Skeletal muscle tissue (tissue), 4 donors: Measurements from ENCODE around the gene DDX39A. TPM values are rescaled to one million over a fixed set of nuclear protein-coding genes. Genes with fewer than 3 reads are reported as not detected.
"Not testable (repeated sequence)": the region's sequence is repeated elsewhere in the genome, so short reads cannot be mapped to it uniquely, and the experiment has no call there.

Experiments
- H3K27ac ChIP-seq: one replicate; pipeline ENCODE4 v1.7.0; 2013; ENCODE audit warnings: mild to moderate bottlenecking, low read depth, low read length, inconsistent platforms
- H3K27me3 ChIP-seq, 3 donors: one replicate each; pipeline ENCODE4 v1.7.0; 2013; ENCODE audit warnings: low read length in 3 of 3; ENCODE audit not compliant: control insufficient read depth in 3 of 3, insufficient read depth in 3 of 3
- H3K36me3 ChIP-seq, 3 donors: one replicate each; pipeline ENCODE4 v1.7.0; 2013; ENCODE audit warnings: low read length in 3 of 3; ENCODE audit not compliant: control insufficient read depth in 3 of 3, insufficient read depth in 3 of 3
- H3K4me1 ChIP-seq, 3 donors: one replicate each; pipeline ENCODE4 v1.7.0; 2013; ENCODE audit warnings: low read length in 3 of 3, mild to moderate bottlenecking in 3 of 3; ENCODE audit not compliant: control insufficient read depth in 3 of 3, insufficient read depth in 3 of 3
- H3K4me3 ChIP-seq, 3 donors: one replicate each; pipeline ENCODE4 v1.7.0; 2013; ENCODE audit warnings: low read length in 3 of 3
- H3K9ac ChIP-seq, 3 donors: one replicate each; pipeline ENCODE4 v1.7.0; 2013; ENCODE audit warnings: low read length in 3 of 3, mild to moderate bottlenecking in 3 of 3, moderate library complexity in 2 of 3, low read depth in 1 of 3
- H3K9me3 ChIP-seq, 3 donors: one replicate each; pipeline ENCODE4 v1.7.0; 2013; ENCODE audit warnings: low read length in 3 of 3; ENCODE audit not compliant: control insufficient read depth in 3 of 3
- total RNA-seq: library from RNA; depleted of rRNA; stranded (reverse); fragments of >200 nt; gene quantifications from one replicate; pipeline ENCODE4 v1.2.3, GENCODE V29; 2014
- donor health status: Osteomylitis.

Gene DDX39A
- total RNA-seq, 1 donor from 2014 or later: 24.5 TPM

DNA sequence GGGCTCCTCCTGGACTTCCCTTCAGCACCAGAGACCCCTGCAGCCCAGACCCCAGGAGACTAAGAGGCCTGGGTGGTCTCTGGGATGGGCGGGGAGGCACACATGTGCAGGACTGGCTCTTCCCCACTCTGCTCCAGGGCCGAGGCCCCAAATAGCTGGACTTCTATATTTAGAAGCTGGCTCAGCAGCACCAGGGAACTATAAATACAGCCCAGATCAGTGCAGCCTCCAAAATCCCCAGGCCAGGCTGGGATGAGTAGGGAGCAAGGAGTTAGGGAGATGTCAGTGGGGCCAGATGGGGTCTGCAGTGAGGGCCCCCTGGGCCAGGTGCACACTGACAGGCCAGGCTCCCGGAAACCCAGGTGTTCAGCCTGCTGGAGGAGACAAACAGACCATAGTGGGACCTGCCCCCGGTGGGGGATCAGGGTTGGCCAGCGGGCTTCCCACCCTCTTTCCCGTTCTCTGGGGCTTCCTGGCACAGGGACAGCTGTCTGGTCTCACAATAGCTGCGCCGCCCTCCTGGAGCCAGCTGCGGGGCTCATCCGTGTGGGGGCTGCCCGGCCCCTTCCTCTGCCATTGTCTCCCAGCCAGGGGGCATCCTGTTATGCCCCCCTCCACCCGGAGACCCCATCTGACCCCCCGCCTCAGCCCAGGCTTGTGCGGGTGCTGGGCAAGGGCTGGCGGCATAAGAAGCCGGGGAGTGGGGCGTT, 43.4 kb downstream of the DDX39A start:
- Histone ChIP-seq H3K4me1 (peaks cover 20 to 28% (median 20%) of the 10 kb centered on the region in 3 donors), H3K27me3 (no peaks in the 10 kb centered on the region), H3K36me3 (no peaks in the 10 kb centered on the region), H3K9ac (peak overlapping the region; percentile 84 to 89 (median 87)), H3K27ac (peak overlapping the region; percentile 94), H3K9me3 (no peaks in the 10 kb centered on the region), H3K4me3 (peak overlapping the region; percentile 16 to 67 (median 62))

- H3K9me3 ChIP-seq: no peaks in the 10 kb centered on the region
- no peaks in the 10 kb centered on the region for H3K27me3 ChIP-seq
- H3K4me1 ChIP-seq: peaks cover 16 to 26% (median 20%) of the 10 kb centered on the region in 3 donors
- H3K4me3 ChIP-seq: peak overlapping the region; percentile 38 to 67 (median 62)
- peak overlapping the region; percentile 84 to 89 (median 87) for H3K9ac ChIP-seq
- H3K36me3 ChIP-seq: no peaks in the 10 kb centered on the region
- peak overlapping the region; percentile 94 for H3K27ac ChIP-seq
Observed at GRCh38 chr19:14375055-14375581, 44.0 kb downstream of the DDX39A start.

- not testable (repeated sequence) for H3K36me3 ChIP-seq, H3K4me3 ChIP-seq, H3K27me3 ChIP-seq, H3K9me3 ChIP-seq, H3K9ac ChIP-seq
- Histone ChIP-seq H3K27ac (peak overlapping the region; percentile 94), H3K4me1 (peaks cover 19 to 27% (median 20%) of the 10 kb centered on the region in 3 donors)
Observed at GRCh38 chr19:14374313-14374712, 44.8 kb downstream of the DDX39A start.

GRCh38 chr19:14372384-14373077, 46.6 kb downstream of the DDX39A start:
- peaks cover 13 to 20% (median 19%) of the 10 kb centered on the region in 3 donors for H3K4me1 ChIP-seq
- H3K27me3 ChIP-seq, H3K4me3 ChIP-seq, H3K9me3 ChIP-seq, H3K36me3 ChIP-seq, H3K9ac ChIP-seq, H3K27ac ChIP-seq: not testable (repeated sequence)

DNA sequence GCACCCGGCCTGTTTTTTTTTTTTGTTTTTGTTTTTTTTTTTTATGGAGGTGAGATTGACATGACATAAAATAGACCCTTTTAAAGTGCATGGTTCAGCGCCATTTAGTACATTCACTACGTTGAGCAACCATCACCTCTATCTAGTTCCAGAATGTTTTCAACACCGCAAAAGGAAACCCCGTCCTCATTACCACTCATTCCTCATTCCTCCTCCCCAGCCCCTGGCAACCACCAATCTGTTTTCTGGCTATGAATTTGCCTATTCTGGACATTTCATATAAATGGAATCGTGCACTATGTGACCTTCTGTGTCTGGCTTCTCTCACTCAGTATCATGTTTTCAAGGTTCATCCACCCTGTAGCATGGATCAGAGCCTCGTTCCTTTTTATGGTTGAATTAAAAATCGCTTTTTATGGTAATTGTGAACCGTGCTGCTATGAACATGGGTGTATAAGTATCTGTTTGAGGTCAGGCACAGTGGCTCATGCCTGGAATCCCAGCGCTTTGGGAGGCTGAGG, 47.8 kb downstream of the DDX39A start:
- no peaks in the 10 kb centered on the region for H3K27me3 ChIP-seq
- H3K27ac ChIP-seq: no peak overlapping the region
- H3K9ac ChIP-seq: no peak overlapping the region
- H3K4me1 ChIP-seq: peaks cover 12 to 23% (median 22%) of the 10 kb centered on the region in 3 donors
- no peaks in the 10 kb centered on the region for H3K36me3 ChIP-seq
- peaks cover 0 to 3% (median 0%) of the 10 kb centered on the region in 3 donors for H3K9me3 ChIP-seq
- H3K4me3 ChIP-seq: no peak overlapping the region

- Histone ChIP-seq H3K36me3 (no peaks in the 10 kb centered on the region), H3K9ac (no peak overlapping the region), H3K9me3 (peaks cover 0 to 3% (median 0%) of the 10 kb centered on the region in 3 donors), H3K27me3 (no peaks in the 10 kb centered on the region), H3K4me3 (no peak overlapping the region), H3K4me1 (peaks cover 8 to 20% (median 19%) of the 10 kb centered on the region in 3 donors), H3K27ac (no peak overlapping the region)
Observed at GRCh38 chr19:14370940-14371280, 48.2 kb downstream of the DDX39A start.

GRCh38 chr19:14370169-14370939, 48.8 kb downstream of the DDX39A start:
- H3K9ac ChIP-seq: no peak overlapping the region

GRCh38 chr19:14369399-14370168, 49.6 kb downstream of the DDX39A start:
- Histone ChIP-seq H3K27ac (peak overlapping the region; percentile 58), H3K9me3 (peaks cover 0 to 3% (median 0%) of the 10 kb centered on the region in 3 donors), H3K9ac (peak overlapping the region; percentile 2 to 50 (median 10)), H3K4me1 (peaks cover 0 to 10% (median 9%) of the 10 kb centered on the region in 3 donors), H3K4me3 (no peak overlapping the region), H3K27me3 (no peaks in the 10 kb centered on the region), H3K36me3 (no peaks in the 10 kb centered on the region)

More at GRCh38 chr19:14370169-14370939, 48.8 kb downstream of the DDX39A start:
- Histone ChIP-seq H3K4me3 (no peak overlapping the region), H3K27me3 (no peaks in the 10 kb centered on the region), H3K4me1 (peaks cover 2 to 14% (median 13%) of the 10 kb centered on the region in 3 donors), H3K27ac (peak overlapping the region; percentile 58), H3K9me3 (peaks cover 0 to 3% (median 0%) of the 10 kb centered on the region in 3 donors), H3K36me3 (no peaks in the 10 kb centered on the region)

- H3K4me1 ChIP-seq: peaks cover 4 to 13% (median 10%) of the 10 kb centered on the region in 3 donors
- H3K27ac ChIP-seq: no peak overlapping the region
- H3K27me3 ChIP-seq: no peaks in the 10 kb centered on the region
- H3K4me3 ChIP-seq: no peak overlapping the region
- H3K9me3 ChIP-seq: peaks cover 0 to 3% (median 0%) of the 10 kb centered on the region in 3 donors
- no peak overlapping the region for H3K9ac ChIP-seq
- no peaks in the 10 kb centered on the region for H3K36me3 ChIP-seq
Observed at GRCh38 chr19:14368011-14368513, 51.1 kb downstream of the DDX39A start.
